Measurements from ENCODE around the gene WDFY2. TPM values are rescaled to one million over a fixed set of nuclear protein-coding genes. Genes with fewer than 3 reads are reported as not detected.

The WDFY2 gene
- total RNA-seq, 1 experiment from 2014 or later: 26.4 TPM

- H2BK5ac ChIP-seq (ENCODE audit: insufficient read length, low read length): no peak overlapping the region
- no peak overlapping the region for H3T11ph ChIP-seq (ENCODE audit: low read length)
- H4K5ac ChIP-seq (ENCODE audit: insufficient read length, low read depth, low read length): no peak overlapping the region
- Mint-ChIP-seq H3K9me3 (peaks cover 17 to 19% of the 10 kb centered on the region in 2 experiments), H3K4me3 (no peak overlapping the region), H3K27me3 (ENCODE audit: low read depth) (no peaks in the 10 kb centered on the region), H3K4me1 (no peaks in the 10 kb centered on the region), H3K27ac (no peak overlapping the region), H3K36me3 (ENCODE audit: insufficient read depth in 1 of 3, low read depth in 3 of 3) (peaks cover 16 to 27% (median 19%) of the 10 kb centered on the region in 3 experiments; a peak in 6 of 7 replicates)
- no peak overlapping the region for H3K4ac ChIP-seq (ENCODE audit: low read depth, low read length)
- no peak for TF ChIP-seq CTCF (conservative IDR thresholded peaks at IDR 0.05)
- H4K91ac ChIP-seq (ENCODE audit: insufficient read length, low read depth, low read length): no peak overlapping the region
- H3K4me1 ChIP-seq (ENCODE audit: insufficient read depth, low read length): no peaks in the 10 kb centered on the region
- no peaks in the 10 kb centered on the region for H4K20me1 ChIP-seq (ENCODE audit: control insufficient read depth, insufficient read depth, insufficient read length)
- DNase-seq: no peak
- H3K9ac ChIP-seq (ENCODE audit: extremely low read depth, insufficient read length, low read length): no peak overlapping the region
- no peaks in the 10 kb centered on the region for H3K79me2 ChIP-seq (ENCODE audit: insufficient read depth, low read length)
- H2BK15ac ChIP-seq (ENCODE audit: low read depth, low read length): no peak overlapping the region
- no peaks in the 10 kb centered on the region for H3K27me3 ChIP-seq (ENCODE audit: insufficient read depth, low read length)
- H3K23ac ChIP-seq (ENCODE audit: insufficient read length, low read depth, low read length): no peak overlapping the region
- no peak overlapping the region for H4K8ac ChIP-seq (replicated peaks; ENCODE audit: insufficient read length, low read depth, low read length)
- no CpG with 5 or more reads among the region's 4 CpGs for WGBS (ENCODE audit: extremely low coverage, insufficient read length, low lambda C conversion rate)
- H2BK12ac ChIP-seq (ENCODE audit: insufficient read length, low read depth, low read length): no peak overlapping the region
- no peak overlapping the region for H2AFZ ChIP-seq (ENCODE audit: low read length)
- no peaks in the 10 kb centered on the region for H3K23me2 ChIP-seq (ENCODE audit: insufficient read length, low read depth, low read length, poor library complexity, severe bottlenecking)
- H2AK5ac ChIP-seq (ENCODE audit: insufficient read length, low read length): no peak overlapping the region
- H3K9me3 ChIP-seq (ENCODE audit: control insufficient read depth, low read depth, low read length): no peaks in the 10 kb centered on the region
- H2BK120ac ChIP-seq (ENCODE audit: low read depth, low read length, poor library complexity, severe bottlenecking): no peak overlapping the region
- H3K79me1 ChIP-seq (ENCODE audit: insufficient read depth, low read depth, low read length, poor library complexity, severe bottlenecking): no peaks in the 10 kb centered on the region
- H3K14ac ChIP-seq (ENCODE audit: insufficient read depth, low read length): no peak overlapping the region
- no peak overlapping the region for H2BK20ac ChIP-seq (ENCODE audit: low read depth, low read length, poor library complexity, severe bottlenecking)
- H3K27ac ChIP-seq (ENCODE audit: insufficient read length, low read depth, low read length): no peak overlapping the region
- H3K18ac ChIP-seq (ENCODE audit: insufficient read length, low read depth, low read length): no peak overlapping the region
- no peak overlapping the region for H3K4me2 ChIP-seq (ENCODE audit: insufficient read depth, insufficient read length, low read length)
- no peak overlapping the region for H3K56ac ChIP-seq (ENCODE audit: insufficient read length, low read depth, low read length)
Observed at GRCh38 chr13:51697181-51697580, 112.9 kb downstream of the WDFY2 start.
